ENCODE data around the gene LGR5. TPM values are rescaled to one million over a fixed set of nuclear protein-coding genes. Genes with fewer than 3 reads are reported as not detected.

The LGR5 gene, protein sequence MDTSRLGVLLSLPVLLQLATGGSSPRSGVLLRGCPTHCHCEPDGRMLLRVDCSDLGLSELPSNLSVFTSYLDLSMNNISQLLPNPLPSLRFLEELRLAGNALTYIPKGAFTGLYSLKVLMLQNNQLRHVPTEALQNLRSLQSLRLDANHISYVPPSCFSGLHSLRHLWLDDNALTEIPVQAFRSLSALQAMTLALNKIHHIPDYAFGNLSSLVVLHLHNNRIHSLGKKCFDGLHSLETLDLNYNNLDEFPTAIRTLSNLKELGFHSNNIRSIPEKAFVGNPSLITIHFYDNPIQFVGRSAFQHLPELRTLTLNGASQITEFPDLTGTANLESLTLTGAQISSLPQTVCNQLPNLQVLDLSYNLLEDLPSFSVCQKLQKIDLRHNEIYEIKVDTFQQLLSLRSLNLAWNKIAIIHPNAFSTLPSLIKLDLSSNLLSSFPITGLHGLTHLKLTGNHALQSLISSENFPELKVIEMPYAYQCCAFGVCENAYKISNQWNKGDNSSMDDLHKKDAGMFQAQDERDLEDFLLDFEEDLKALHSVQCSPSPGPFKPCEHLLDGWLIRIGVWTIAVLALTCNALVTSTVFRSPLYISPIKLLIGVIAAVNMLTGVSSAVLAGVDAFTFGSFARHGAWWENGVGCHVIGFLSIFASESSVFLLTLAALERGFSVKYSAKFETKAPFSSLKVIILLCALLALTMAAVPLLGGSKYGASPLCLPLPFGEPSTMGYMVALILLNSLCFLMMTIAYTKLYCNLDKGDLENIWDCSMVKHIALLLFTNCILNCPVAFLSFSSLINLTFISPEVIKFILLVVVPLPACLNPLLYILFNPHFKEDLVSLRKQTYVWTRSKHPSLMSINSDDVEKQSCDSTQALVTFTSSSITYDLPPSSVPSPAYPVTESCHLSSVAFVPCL
- not detected in 2 replicates for total RNA-seq

DNA sequence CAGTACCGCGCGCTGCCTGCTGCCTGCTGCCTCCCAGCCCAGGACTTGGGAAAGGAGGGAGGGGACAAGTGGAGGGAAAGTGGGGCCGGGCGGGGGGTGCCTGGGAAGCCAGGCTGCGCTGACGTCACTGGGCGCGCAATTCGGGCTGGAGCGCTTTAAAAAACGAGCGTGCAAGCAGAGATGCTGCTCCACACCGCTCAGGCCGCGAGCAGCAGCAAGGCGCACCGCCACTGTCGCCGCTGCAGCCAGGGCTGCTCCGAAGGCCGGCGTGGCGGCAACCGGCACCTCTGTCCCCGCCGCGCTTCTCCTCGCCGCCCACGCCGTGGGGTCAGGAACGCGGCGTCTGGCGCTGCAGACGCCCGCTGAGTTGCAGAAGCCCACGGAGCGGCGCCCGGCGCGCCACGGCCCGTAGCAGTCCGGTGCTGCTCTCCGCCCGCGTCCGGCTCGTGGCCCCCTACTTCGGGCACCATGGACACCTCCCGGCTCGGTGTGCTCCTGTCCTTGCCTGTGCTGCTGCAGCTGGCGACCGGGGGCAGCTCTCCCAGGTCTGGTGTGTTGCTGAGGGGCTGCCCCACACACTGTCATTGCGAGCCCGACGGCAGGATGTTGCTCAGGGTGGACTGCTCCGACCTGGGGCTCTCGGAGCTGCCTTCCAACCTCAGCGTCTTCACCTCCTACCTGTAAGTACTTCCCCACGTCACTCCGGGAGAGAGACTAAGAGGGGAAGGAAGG, at the start of gene LGR5:
TSS of gene LGR5 (plus strand) at position 186 of the 732 bp plus-strand sequence. CDS start at position 469, 283 bp downstream.

Other genes starting within 250 kb of the LGR5 start
- 8.3 and 8.4 TPM in 2 replicates for gene ZFC3H1, start 224.1 kb downstream of the LGR5 start, total RNA-seq
- gene THAP2, start 224.5 kb downstream of the LGR5 start, total RNA-seq, result 1.5 and 5.8 TPM in 2 replicates
- gene TMEM19, start 246.3 kb downstream of the LGR5 start, total RNA-seq, result 9.5 and 20.4 TPM in 2 replicates